ENCODE results near the gene SYT7. TPM values are rescaled to one million over a fixed set of nuclear protein-coding genes. Genes with fewer than 3 reads are reported as not detected.

SYT7 gene
- total and polyA plus RNA-seq, 10 of the 15 experiments (the other 5 are each of a cell fraction or from before 2014, with no cell fraction given), result not detected

DNA sequence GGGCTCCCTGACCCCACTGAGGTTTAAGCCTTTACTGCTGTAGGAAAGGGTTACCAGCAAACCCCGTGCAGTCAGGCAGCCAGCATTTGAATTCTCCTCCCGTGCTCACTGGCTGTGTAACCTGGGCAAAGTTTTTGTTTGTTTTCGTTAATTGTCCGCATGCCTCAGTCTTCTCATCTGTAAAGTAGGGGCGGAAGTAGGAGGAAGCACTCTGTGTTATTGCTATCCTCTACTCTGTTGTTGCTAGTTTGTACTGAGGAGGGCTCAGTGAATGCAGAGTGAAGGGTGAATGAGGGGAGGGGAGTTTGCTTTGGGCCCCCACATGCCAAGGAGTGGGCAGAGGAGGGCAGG is 14.0 kb upstream of the SYT7 start:
- H3K27me3 ChIP-seq (replicated peaks in 1 of 2; ENCODE audit: control insufficient read depth in 2 of 2, insufficient read depth in 2 of 2, low read length in 1 of 2), result peaks cover 0 to 10% of the 10 kb centered on the region in 2 experiments
- no peak for DNase-seq (ENCODE audit: low read depth, low spot score)
- H3K4me2 ChIP-seq (ENCODE audit: control insufficient read depth, insufficient read depth), result no peak overlapping the region

DNA sequence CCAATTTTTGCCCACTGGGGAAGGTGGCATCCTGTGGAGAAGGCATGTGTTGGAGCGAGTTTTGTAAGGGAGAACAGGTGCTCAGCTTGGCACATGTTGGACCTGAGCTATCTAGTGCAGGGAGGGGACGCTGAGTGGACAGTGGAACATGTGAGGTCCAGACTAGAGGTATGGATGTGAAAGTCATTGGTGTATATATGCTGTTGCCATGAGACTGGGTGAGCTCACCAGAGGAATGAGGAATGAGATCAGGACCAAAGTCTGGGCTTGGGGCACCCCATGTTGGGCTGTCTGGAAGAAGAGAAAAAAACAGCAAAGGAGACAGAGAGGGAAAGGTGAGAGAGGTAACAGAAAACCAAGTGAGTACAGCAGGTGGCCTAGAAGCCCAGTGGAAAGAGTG is 12.3 kb upstream of the SYT7 start:
- BruUV-seq (replicated peaks), result no TSS peak
- ChIA-PET POLR2A (no interaction called here), RAD21 (ENCODE audit: unreplicated experiment) (no interaction called here), SMC1A (ENCODE audit: uncharacterized antibody, unreplicated experiment) (no interaction called here), CTCF (interaction anchor here (1.2 kb wide), 1 partner anchor 31 kb away, joined by 3 read pairs; no protein-coding TSS in a partner anchor)
- H3K79me2 ChIP-seq (ENCODE audit: control insufficient read depth, insufficient read depth, low read length), result no peaks in the 10 kb centered on the region
- H4K20me1 ChIP-seq (ENCODE audit: control insufficient read depth, insufficient read depth), result no peaks in the 10 kb centered on the region
- FAIRE-seq (no peak), ATAC-seq (no peak), DNase-seq (ENCODE audit: low read depth, low spot score) (no peak)
- in situ Hi-C loops (cut with MboI) (no loop called here), intact Hi-C loops (cut with micrococcal nuclease; ENCODE audit: unreplicated experiment) (no loop called here)
- TF ChIP-seq RCOR1 (conservative IDR thresholded peaks at IDR 0.05; ENCODE audit: low read depth, low read length), result no peak
- no peak overlapping the region for H3K27ac ChIP-seq (ENCODE audit: control insufficient read depth, insufficient read depth)
- H3K36me3 ChIP-seq (ENCODE audit: control insufficient read depth in 2 of 2, insufficient read depth in 2 of 2, low read length in 1 of 2), result no peaks in the 10 kb centered on the region
- peaks cover 3 to 5% of the 10 kb centered on the region in 2 experiments for H3K27me3 ChIP-seq (replicated peaks in 1 of 2; ENCODE audit: control insufficient read depth in 2 of 2, insufficient read depth in 2 of 2, low read length in 1 of 2)
- H3K9ac ChIP-seq (ENCODE audit: control insufficient read depth, insufficient read depth, low read length), result no peak overlapping the region
- 12% methylated on average over 2 of the region's 2 CpGs for WGBS (ENCODE audit: insufficient coverage, insufficient replicate concordance, low lambda C conversion rate, missing lambda C conversion rate)
- H3K9me3 ChIP-seq (replicated peaks; ENCODE audit: control insufficient read depth, insufficient read depth, low read length), result no peaks in the 10 kb centered on the region
- H2AFZ ChIP-seq (ENCODE audit: control insufficient read depth, low read depth, low read length), result no peak overlapping the region
- H3K4me3 ChIP-seq, result no peak overlapping the region
- H3K4me2 ChIP-seq (ENCODE audit: control insufficient read depth, insufficient read depth), result no peak overlapping the region
- H3K4me1 ChIP-seq (ENCODE audit: control insufficient read depth, insufficient read depth, low read length), result no peaks in the 10 kb centered on the region

More for the DNA sequence above, 14.0 kb upstream of the SYT7 start:
- intact Hi-C loops (cut with micrococcal nuclease; ENCODE audit: unreplicated experiment), result no loop called here
- no peak overlapping the region for H3K9ac ChIP-seq (ENCODE audit: control insufficient read depth, insufficient read depth, low read length)
- H3K4me3 ChIP-seq, result no peak overlapping the region
- in situ Hi-C loops (cut with MboI), result no loop called here
- 40% methylated on average over 5 of the region's 5 CpGs for WGBS (ENCODE audit: insufficient coverage, insufficient replicate concordance, low lambda C conversion rate, missing lambda C conversion rate)
- no peak for TF ChIP-seq E4F1 (IDR thresholded peaks at IDR 0.05; ENCODE audit: borderline replicate concordance, partially characterized antibody)
- no peaks in the 10 kb centered on the region for H3K9me3 ChIP-seq (replicated peaks; ENCODE audit: control insufficient read depth, insufficient read depth, low read length)
- H2AFZ ChIP-seq (ENCODE audit: control insufficient read depth, low read depth, low read length), result no peak overlapping the region
- no peak overlapping the region for H3K27ac ChIP-seq (ENCODE audit: control insufficient read depth, insufficient read depth)
- no peaks in the 10 kb centered on the region for H4K20me1 ChIP-seq (ENCODE audit: control insufficient read depth, insufficient read depth)
- no TSS peak for BruUV-seq (replicated peaks)
- ChIA-PET CTCF (no interaction called here), POLR2A (no interaction called here), RAD21 (ENCODE audit: unreplicated experiment) (no interaction called here), SMC1A (ENCODE audit: uncharacterized antibody, unreplicated experiment) (no interaction called here)
- FAIRE-seq (no peak), ATAC-seq (no peak)
- H3K36me3 ChIP-seq (ENCODE audit: control insufficient read depth in 2 of 2, insufficient read depth in 2 of 2, low read length in 1 of 2), result no peaks in the 10 kb centered on the region
- H3K4me1 ChIP-seq (ENCODE audit: control insufficient read depth, insufficient read depth, low read length), result no peaks in the 10 kb centered on the region
- no peaks in the 10 kb centered on the region for H3K79me2 ChIP-seq (ENCODE audit: control insufficient read depth, insufficient read depth, low read length)

All from GM12878 (cell line).